A549 (cell line): ENCODE results near the gene ELP2.

Experiments
- BCL3 ChIP-seq: fragments of >200 bp; sonication (Bioruptor Twin); formaldehyde crosslinking; IDR thresholded peaks from 3 replicates; pipeline ENCODE4 v1.6.1; 2016
- CHD4 ChIP-seq: fragments of 200-600 bp; sonication (generic); IDR thresholded peaks from 2 replicates; pipeline ENCODE4 v1.6.1; 2016; ENCODE audit warnings: antibody characterized with exemption, mild to moderate bottlenecking, borderline replicate concordance
- CTCF ChIP-seq: fragments of >200 bp; sonication (Bioruptor Twin); formaldehyde crosslinking; IDR thresholded peaks from 3 replicates; pipeline ENCODE4 v1.5.1; 2016
- POLR2A ChIP-seq: IDR thresholded peaks from 2 replicates; pipeline ENCODE4 v1.6.1; 2012; ENCODE audit warnings: mild to moderate bottlenecking, low read length
- REST ChIP-seq: fragments of 200-600 bp; sonication (generic); IDR thresholded peaks from 2 replicates; pipeline ENCODE4 v1.6.1; 2016; ENCODE audit warnings: antibody characterized with exemption, mild to moderate bottlenecking, moderate library complexity
- SMC3 ChIP-seq: fragments of >200 bp; sonication (Bioruptor Twin); formaldehyde crosslinking; IDR thresholded peaks from 3 replicates; pipeline ENCODE4 v1.6.1; 2018; ENCODE audit warnings: inconsistent platforms

- TF ChIP-seq CTCF (no peak), POLR2A (no peak), REST (no peak), BCL3 (no peak), CHD4 (no peak), SMC3 (no peak)
Measured at GRCh38 chr18:36127836-36128529, 1.7 kb upstream of the ELP2 start.
